GM12878 (cell line): ENCODE results near the gene SGK2. TPM values are rescaled to one million over a fixed set of nuclear protein-coding genes. Genes with fewer than 3 reads are reported as not detected.

Experiments
- ATAC-seq: fragments of 200-7000 bp; cut with Tn5 transposase; 3 replicates; pipeline ENCODE4 v1.9.1; 2020; ENCODE audit warnings: mild to moderate bottlenecking, moderate library complexity
- BruUV-seq: library from RNA; stranded (reverse); fragments of 400-500 nt; replicated peaks from 2 replicates; lab custom pipeline; 2021; lab: Mats Ljungman, UMichigan
- CTCF ChIA-PET: fragments of 300-600 bp; sonication (Branson Sonifier 250); formaldehyde crosslinking; extraction: SDS; loops from one replicate; lab custom pipeline; 2021; ENCODE audit warnings: inconsistent platforms; lab: Yijun Ruan, JAX
- POLR2A ChIA-PET: fragments of 350-600 bp; formaldehyde crosslinking; extraction: SDS; loops from one replicate; lab custom pipeline; 2021; ENCODE audit warnings: inconsistent platforms; lab: Charles Lee
- RAD21 ChIA-PET: fragments of 300-600 bp; sonication (Branson Sonifier 250); formaldehyde crosslinking; loops from one replicate; lab custom pipeline; 2023; ENCODE audit warnings: antibody characterized with exemption; ENCODE audit not compliant: unreplicated experiment; lab: Charles Lee
- SMC1A ChIA-PET: fragments of 300-600 bp; sonication (Branson Sonifier 250); formaldehyde crosslinking; loops from one replicate; lab custom pipeline; 2023; ENCODE audit not compliant: unreplicated experiment, uncharacterized antibody; lab: Charles Lee
- DNase-seq: peaks from one replicate; pipeline ENCODE4 v3.0.0-alpha.2; 2011; ENCODE audit warnings: low read depth, low spot score
- FAIRE-seq: peaks from 3 replicates; lab custom pipeline; 2011; peaks lifted over from hg19 to GRCh38; lab: Jason Lieb, UNC
- H2AFZ ChIP-seq: 2 replicates; pipeline ENCODE4 v1.6.0; 2011; ENCODE audit warnings: low read depth, low read length, control low read depth; ENCODE audit not compliant: control insufficient read depth
- H3K27ac ChIP-seq: 2 replicates; pipeline ENCODE4 v1.5.1; 2011; ENCODE audit warnings: control low read depth; ENCODE audit not compliant: control insufficient read depth, insufficient read depth
- H3K27me3 ChIP-seq, 2 experiments: replicated peaks in 1 of 2; 2 replicates each; pipeline versions ENCODE4 v1.6.0 to v1.6.1; 2011; ENCODE audit warnings: low read length in 1 of 2; ENCODE audit not compliant: control insufficient read depth in 2 of 2, insufficient read depth in 2 of 2
- H3K36me3 ChIP-seq, 2 experiments: 2 replicates each; pipeline ENCODE4 v1.5.1; 2011; ENCODE audit warnings: low read length in 1 of 2; ENCODE audit not compliant: control insufficient read depth in 2 of 2, insufficient read depth in 2 of 2
- H3K4me1 ChIP-seq: 2 replicates; pipeline ENCODE4 v1.6.1; 2011; ENCODE audit warnings: mild to moderate bottlenecking, low read length, moderate library complexity, mixed read lengths; ENCODE audit not compliant: control insufficient read depth, insufficient read depth
- H3K4me2 ChIP-seq: 2 replicates; pipeline ENCODE4 v1.6.0; 2011; ENCODE audit warnings: control low read depth; ENCODE audit not compliant: control insufficient read depth, insufficient read depth
- H3K4me3 ChIP-seq: fragments of 200-600 bp; sonication (generic); 2 replicates; pipeline ENCODE4 v1.5.1; 2016
- H3K79me2 ChIP-seq: 2 replicates; pipeline ENCODE4 v1.6.0; 2011; ENCODE audit warnings: low read length; ENCODE audit not compliant: control insufficient read depth, insufficient read depth
- H3K9ac ChIP-seq: 2 replicates; pipeline ENCODE4 v1.8.0; 2011; ENCODE audit warnings: low read length, control low read depth, mixed read lengths; ENCODE audit not compliant: control insufficient read depth, insufficient read depth
- H3K9me3 ChIP-seq: replicated peaks from 3 replicates; pipeline ENCODE4 v1.5.1; 2011; ENCODE audit warnings: mild to moderate bottlenecking, low read length; ENCODE audit not compliant: control insufficient read depth, insufficient read depth
- H4K20me1 ChIP-seq: 2 replicates; pipeline ENCODE4 v1.6.0; 2011; ENCODE audit not compliant: control insufficient read depth, insufficient read depth
- BMI1 ChIP-seq: fragments of 450-650 bp; IDR thresholded peaks from 2 replicates; pipeline ENCODE4 v1.6.1; 2016; ENCODE audit warnings: mild to moderate bottlenecking, moderate library complexity, borderline replicate concordance
- CHD4 ChIP-seq: fragments of 200-600 bp; sonication (generic); IDR thresholded peaks from 2 replicates; pipeline ENCODE4 v1.6.1; 2016; ENCODE audit warnings: mild to moderate bottlenecking
- ELK1 ChIP-seq: IDR thresholded peaks from 2 replicates; pipeline ENCODE4 v1.6.1; 2012; ENCODE audit warnings: low read depth, low read length, improper control_type of control experiment
- FOS ChIP-seq: IDR thresholded peaks from 3 replicates; pipeline ENCODE4 v1.6.1; 2011; ENCODE audit warnings: borderline replicate concordance; ENCODE audit not compliant: insufficient read length; ENCODE audit errors: extremely low read depth
- HDAC2 ChIP-seq: fragments of 200-600 bp; sonication (generic); IDR thresholded peaks from 2 replicates; pipeline ENCODE4 v1.6.1; 2017
- JUND ChIP-seq: IDR thresholded peaks from 2 replicates; pipeline ENCODE4 v1.6.1; 2012; ENCODE audit warnings: low read depth, mild to moderate bottlenecking, low read length, improper control_type of control experiment, moderate library complexity
- ZNF217 ChIP-seq: fragments of 450-650 bp; IDR thresholded peaks from 2 replicates; pipeline ENCODE4 v1.6.1; 2017; ENCODE audit warnings: antibody characterized with exemption, mild to moderate bottlenecking
- ZZZ3 ChIP-seq: IDR thresholded peaks from 2 replicates; pipeline ENCODE4 v1.6.1; 2011; ENCODE audit warnings: low read depth; ENCODE audit not compliant: control insufficient read depth, insufficient read length
- WGBS: methylation state at CpG from one replicate; pipeline ENCODE4 v1.1.6; 2016; ENCODE audit warnings: low lambda C conversion rate; ENCODE audit not compliant: insufficient replicate concordance, insufficient coverage; ENCODE audit errors: missing lambda C conversion rate; 5-methylcytosine and 5-hydroxymethylcytosine counted together
- in situ Hi-C: fragments of 300-500 bp; cut with MboI; formaldehyde crosslinking; loops from 9 replicates; pipeline ENCODE4 v1.14.3; 2018; ENCODE audit warnings: mixed read lengths
- intact Hi-C: fragments of 100-400 bp; cut with micrococcal nuclease; formaldehyde crosslinking; loops from one replicate; pipeline ENCODE4 v1.14.2; 2022; ENCODE audit not compliant: unreplicated experiment
- polyA plus RNA-seq, 11 experiments: library from polyadenylated mRNA; depleted of rRNA in 4 of 11; unstranded in 6 of 11; stranded (reverse) in 5 of 11; fragments of >200 nt; fragmentation: Nextera tagmentation in 4 of 11; fragmentation: Illumina TruSeq in 1 of 11; extraction: Ambion mirVana in 4 of 11; extraction: Trizol in 1 of 11; gene quantifications; 1 replicate in 1 of 11; 2 replicates in 10 of 11; pipeline versions ENCODE4 v1.2.1 to v1.2.3, GENCODE V29; 2011 to 2016; ENCODE audit warnings: inconsistent platforms in 2 of 11, missing spikeins in 2 of 11, low read depth in 1 of 11
- total RNA-seq, 4 experiments: library from RNA; depleted of rRNA in 3 of 4; stranded (reverse); fragments of >200 nt in 3 of 4; fragmentation: Illumina TruSeq in 1 of 4; extraction: Trizol in 1 of 4; gene quantifications; 2 replicates each; pipeline versions ENCODE4 v1.2.1 to v1.2.3, GENCODE V29; 2013 to 2021

SGK2 gene
- total and polyA plus RNA-seq, 10 of the 15 experiments (the other 5 are each of a cell fraction or from before 2014, with no cell fraction given) = 0.04 to 0.96 (median 0.22) TPM; not detected in 3

- H3K79me2 ChIP-seq = no peaks in the 10 kb centered on the region
- intact Hi-C loops (loop anchor here (1.0 to 10.0 kb wide), 3 partner anchors 153 to 636 kb away; no protein-coding TSS in a partner anchor), in situ Hi-C loops (loop anchor here (5.0 kb wide), 2 partner anchors 153 to 543 kb away; no protein-coding TSS in a partner anchor)
- no peak overlapping the region for H3K27ac ChIP-seq
- no peaks in the 10 kb centered on the region for H4K20me1 ChIP-seq
- ChIA-PET SMC1A (interaction anchor here (0.6 to 5.3 kb wide), 12 partner anchors 9 to 656 kb away, joined by 3 to 70 read pairs (median 4); no protein-coding TSS in a partner anchor), CTCF (interaction anchor here (0.7 to 6.8 kb wide), 36 partner anchors 10 to 651 kb away, joined by 3 to 100 read pairs (median 5); partner anchors contain the start of genes IFT52 and SGK2), RAD21 (interaction anchor here (0.6 to 4.9 kb wide), 13 partner anchors 31 to 553 kb away, joined by 3 to 62 read pairs (median 4); no protein-coding TSS in a partner anchor), POLR2A (interaction anchor here (1.1 kb wide), 1 partner anchor 153 kb away, joined by 4 read pairs; no protein-coding TSS in a partner anchor)
- no peak overlapping the region for H3K9ac ChIP-seq
- DNase-seq (no peak), ATAC-seq (no peak), FAIRE-seq (no peak)
- no TSS peak for BruUV-seq
- no peak overlapping the region for H3K4me3 ChIP-seq
- H3K27me3 ChIP-seq = no peaks in the 10 kb centered on the region; a peak in 2 of 4 replicates
- H3K4me1 ChIP-seq = no peaks in the 10 kb centered on the region
- no peaks in the 10 kb centered on the region; a peak in 1 of 4 replicates for H3K36me3 ChIP-seq
- no peak overlapping the region for H2AFZ ChIP-seq
- H3K9me3 ChIP-seq = no peaks in the 10 kb centered on the region
- no peak for TF ChIP-seq CHD4
- no peak for TF ChIP-seq FOS
- no peak for TF ChIP-seq ZZZ3
- no peak for TF ChIP-seq ZNF217
- TF ChIP-seq ELK1 = no peak
- TF ChIP-seq JUND = no peak
- no peak for TF ChIP-seq HDAC2
- no peak for TF ChIP-seq BMI1
- 57% methylated on average over 6 of the region's 6 CpGs for WGBS
- H3K4me2 ChIP-seq = no peak overlapping the region
These were observed 19.7 kb upstream of the SGK2 start for GRCh38 chr20:43538878-43539700.
